Hepatocyte (in vitro differentiated cells): ENCODE measurements around the gene IFNA13. TPM values are rescaled to one million over a fixed set of nuclear protein-coding genes. Genes with fewer than 3 reads are reported as not detected.

Experiments
- DNase-seq: peaks from one replicate; pipeline ENCODE4 v3.0.0-alpha.2; 2016; ENCODE audit warnings: low spot score
- H2AFZ ChIP-seq: fragments of 200-600 bp; sonication (generic); 2 replicates; pipeline ENCODE4 v1.6.0; 2016; ENCODE audit warnings: antibody characterized with exemption, mild to moderate bottlenecking
- H3K27ac ChIP-seq: fragments of 200-600 bp; sonication (generic); 2 replicates; pipeline ENCODE4 v1.5.1; 2016; ENCODE audit warnings: mild to moderate bottlenecking
- H3K27me3 ChIP-seq: fragments of 200-600 bp; sonication (generic); 2 replicates; pipeline ENCODE4 v1.6.1; 2016
- H3K36me3 ChIP-seq: fragments of 200-600 bp; sonication (generic); replicated peaks from 2 replicates; pipeline ENCODE4 v1.5.1; 2016; ENCODE audit warnings: low read depth; ENCODE audit not compliant: insufficient read depth
- H3K4me1 ChIP-seq: fragments of 200-600 bp; sonication (generic); 2 replicates; pipeline ENCODE4 v1.5.1; 2016; ENCODE audit warnings: mild to moderate bottlenecking, moderate library complexity; ENCODE audit not compliant: insufficient read depth
- H3K4me2 ChIP-seq: fragments of 200-600 bp; sonication (generic); 2 replicates; pipeline ENCODE4 v1.6.0; 2016
- H3K4me3 ChIP-seq: fragments of 200-600 bp; sonication (generic); 2 replicates; pipeline ENCODE4 v1.5.1; 2016; ENCODE audit warnings: mild to moderate bottlenecking
- H3K79me2 ChIP-seq: fragments of 200-600 bp; sonication (generic); 2 replicates; pipeline ENCODE4 v1.6.0; 2017; ENCODE audit warnings: mild to moderate bottlenecking
- H3K9me2 ChIP-seq: fragments of 200-600 bp; sonication (generic); replicated peaks from 2 replicates; pipeline ENCODE4 v1.6.0; 2017; ENCODE audit warnings: mild to moderate bottlenecking; ENCODE audit not compliant: insufficient read depth
- H3K9me3 ChIP-seq: fragments of 200-600 bp; sonication (generic); 2 replicates; pipeline ENCODE4 v1.5.1; 2016; ENCODE audit warnings: low read depth, mild to moderate bottlenecking
- H4K20me1 ChIP-seq: fragments of 200-600 bp; sonication (generic); 2 replicates; pipeline ENCODE4 v1.6.0; 2016; ENCODE audit warnings: mild to moderate bottlenecking; ENCODE audit not compliant: insufficient read depth, poor library complexity, severe bottlenecking
- EZH2 ChIP-seq: fragments of 200-600 bp; sonication (generic); IDR thresholded peaks from 2 replicates; pipeline ENCODE4 v1.6.1; 2016; ENCODE audit warnings: antibody characterized with exemption, mild to moderate bottlenecking, borderline replicate concordance
- EZH2phosphoT487 ChIP-seq: fragments of 200-600 bp; sonication (generic); IDR thresholded peaks from one replicate; pipeline ENCODE4 v1.6.1; 2018; ENCODE audit warnings: antibody characterized with exemption, mild to moderate bottlenecking, low read depth, moderate library complexity; ENCODE audit not compliant: unreplicated experiment, severe bottlenecking
- whole genome bisulfite sequencing: methylation state at CpG from one replicate; pipeline ENCODE4 v1.1.6; 2016; ENCODE audit warnings: low lambda C conversion rate; ENCODE audit errors: missing lambda C conversion rate; 5-methylcytosine and 5-hydroxymethylcytosine counted together
- polyA plus RNA-seq: library from polyadenylated mRNA; unstranded; fragments of >200 nt; fragmentation: Nextera tagmentation; extraction: Ambion mirVana; gene quantifications from 2 replicates; pipeline ENCODE4 v1.2.1, GENCODE V29; 2016
- total RNA-seq: library from RNA; depleted of rRNA; stranded (reverse); fragments of >200 nt; gene quantifications from 2 replicates; pipeline ENCODE4 v1.2.3, GENCODE V29; 2014
- TF ChIP-seq, protein P1 (sequence below): fragments of 200-600 bp; sonication (generic); IDR thresholded peaks from 2 replicates; pipeline ENCODE4 v1.5.1; 2016; ENCODE audit warnings: antibody characterized with exemption, mild to moderate bottlenecking; ENCODE audit not compliant: poor library complexity

IFNA13 gene
- not detected in 2 replicates for total RNA-seq
- polyA plus RNA-seq: not detected in 2 replicates

DNA sequence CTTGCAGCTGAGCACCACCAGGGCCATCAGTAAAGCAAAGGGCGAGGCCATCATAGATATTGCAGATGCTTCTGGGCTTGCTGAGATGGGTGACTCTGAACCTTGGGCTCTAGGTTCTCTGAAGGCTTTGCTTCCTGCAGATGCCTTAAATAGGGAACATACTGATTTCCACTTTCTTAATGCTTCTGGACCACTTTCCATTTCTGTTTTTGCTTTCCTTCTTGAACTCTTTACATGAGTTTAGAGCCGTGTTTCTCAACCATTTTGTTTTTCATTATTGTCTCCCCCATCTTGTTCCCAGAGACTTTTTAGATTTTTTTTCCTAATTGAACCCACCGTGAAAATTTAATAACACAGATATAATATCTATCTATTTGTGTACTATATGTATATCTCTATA lies at the start of gene IFNA13:
TSS of gene IFNA13 (minus strand) at position 101 of the 400 bp plus-strand sequence. CDS start at position 54, 47 bp downstream.
- H3K4me3 ChIP-seq: no peak within 1 kb of the TSS
- H3K36me3 ChIP-seq: no peaks in the 10 kb centered on the region
- no peak for DNase-seq
- no peaks in the 10 kb centered on the region for H3K4me1 ChIP-seq
- WGBS: 93% methylated on average over 3 of the region's 3 CpGs
- no peaks in the 10 kb centered on the region for H3K9me2 ChIP-seq
- H4K20me1 ChIP-seq: no peaks in the 10 kb centered on the region
- H3K79me2 ChIP-seq: no peaks in the 10 kb centered on the region
- no peak within 1 kb of the TSS for H2AFZ ChIP-seq
- H3K9me3 ChIP-seq: no peaks in the 10 kb centered on the region
- H3K4me2 ChIP-seq: no peak within 1 kb of the TSS
- no peak for TF ChIP-seq EZH2
- TF ChIP-seq EZH2phosphoT487: no peak
- TF ChIP-seq, protein P1, sequence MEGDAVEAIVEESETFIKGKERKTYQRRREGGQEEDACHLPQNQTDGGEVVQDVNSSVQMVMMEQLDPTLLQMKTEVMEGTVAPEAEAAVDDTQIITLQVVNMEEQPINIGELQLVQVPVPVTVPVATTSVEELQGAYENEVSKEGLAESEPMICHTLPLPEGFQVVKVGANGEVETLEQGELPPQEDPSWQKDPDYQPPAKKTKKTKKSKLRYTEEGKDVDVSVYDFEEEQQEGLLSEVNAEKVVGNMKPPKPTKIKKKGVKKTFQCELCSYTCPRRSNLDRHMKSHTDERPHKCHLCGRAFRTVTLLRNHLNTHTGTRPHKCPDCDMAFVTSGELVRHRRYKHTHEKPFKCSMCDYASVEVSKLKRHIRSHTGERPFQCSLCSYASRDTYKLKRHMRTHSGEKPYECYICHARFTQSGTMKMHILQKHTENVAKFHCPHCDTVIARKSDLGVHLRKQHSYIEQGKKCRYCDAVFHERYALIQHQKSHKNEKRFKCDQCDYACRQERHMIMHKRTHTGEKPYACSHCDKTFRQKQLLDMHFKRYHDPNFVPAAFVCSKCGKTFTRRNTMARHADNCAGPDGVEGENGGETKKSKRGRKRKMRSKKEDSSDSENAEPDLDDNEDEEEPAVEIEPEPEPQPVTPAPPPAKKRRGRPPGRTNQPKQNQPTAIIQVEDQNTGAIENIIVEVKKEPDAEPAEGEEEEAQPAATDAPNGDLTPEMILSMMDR: no peak
- no peak within 1 kb of the TSS for H3K27ac ChIP-seq
- no peaks in the 10 kb centered on the region for H3K27me3 ChIP-seq

DNA sequence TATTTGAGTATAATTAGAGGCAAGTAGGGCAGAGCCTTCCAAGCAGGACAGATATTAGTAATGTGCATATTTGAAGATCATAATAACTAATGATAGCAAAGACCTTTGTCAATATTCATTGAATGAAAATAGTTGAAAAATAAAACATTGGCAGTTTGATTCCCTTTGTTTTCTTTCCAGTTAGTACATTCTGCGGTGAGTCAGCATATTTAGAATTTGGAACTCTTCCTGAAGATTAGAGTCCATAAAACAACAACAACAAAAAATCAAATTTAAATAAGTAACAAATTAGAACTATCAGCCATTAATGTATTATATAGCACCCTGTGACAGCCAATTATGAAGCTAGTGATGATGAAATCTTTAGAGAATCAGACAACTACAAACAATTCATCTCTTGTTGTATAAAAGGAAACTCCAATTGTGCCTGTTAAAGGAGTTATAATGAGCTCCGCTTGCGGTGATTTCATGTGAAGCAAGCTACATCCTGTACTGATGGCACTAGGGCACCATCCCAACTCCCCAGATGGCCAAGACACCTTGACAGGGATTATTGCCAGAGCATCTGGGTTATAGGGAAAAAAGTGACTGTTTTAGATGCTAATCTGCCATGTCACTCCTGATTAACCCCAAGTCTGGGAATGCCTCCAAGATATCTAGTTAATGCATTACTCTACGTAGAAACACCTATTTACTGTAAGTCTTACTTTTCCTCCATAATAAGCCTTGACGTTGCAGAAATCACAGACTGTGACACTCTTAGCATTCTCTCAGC lies 47.8 kb upstream of the IFNA13 start:
- Histone ChIP-seq H3K36me3 (no peaks in the 10 kb centered on the region), H3K4me2 (no peak overlapping the region), H3K27ac (no peak overlapping the region), H3K4me1 (no peaks in the 10 kb centered on the region), H3K79me2 (no peaks in the 10 kb centered on the region), H3K9me2 (no peaks in the 10 kb centered on the region), H3K9me3 (no peaks in the 10 kb centered on the region), H4K20me1 (no peaks in the 10 kb centered on the region), H2AFZ (no peak overlapping the region), H3K27me3 (no peaks in the 10 kb centered on the region), H3K4me3 (no peak overlapping the region)
- no peak for DNase-seq
- 82% methylated on average over 5 of the region's 5 CpGs for WGBS
- TF ChIP-seq EZH2: no peak
- TF ChIP-seq, protein P1: no peak
- TF ChIP-seq EZH2phosphoT487: no peak

DNA sequence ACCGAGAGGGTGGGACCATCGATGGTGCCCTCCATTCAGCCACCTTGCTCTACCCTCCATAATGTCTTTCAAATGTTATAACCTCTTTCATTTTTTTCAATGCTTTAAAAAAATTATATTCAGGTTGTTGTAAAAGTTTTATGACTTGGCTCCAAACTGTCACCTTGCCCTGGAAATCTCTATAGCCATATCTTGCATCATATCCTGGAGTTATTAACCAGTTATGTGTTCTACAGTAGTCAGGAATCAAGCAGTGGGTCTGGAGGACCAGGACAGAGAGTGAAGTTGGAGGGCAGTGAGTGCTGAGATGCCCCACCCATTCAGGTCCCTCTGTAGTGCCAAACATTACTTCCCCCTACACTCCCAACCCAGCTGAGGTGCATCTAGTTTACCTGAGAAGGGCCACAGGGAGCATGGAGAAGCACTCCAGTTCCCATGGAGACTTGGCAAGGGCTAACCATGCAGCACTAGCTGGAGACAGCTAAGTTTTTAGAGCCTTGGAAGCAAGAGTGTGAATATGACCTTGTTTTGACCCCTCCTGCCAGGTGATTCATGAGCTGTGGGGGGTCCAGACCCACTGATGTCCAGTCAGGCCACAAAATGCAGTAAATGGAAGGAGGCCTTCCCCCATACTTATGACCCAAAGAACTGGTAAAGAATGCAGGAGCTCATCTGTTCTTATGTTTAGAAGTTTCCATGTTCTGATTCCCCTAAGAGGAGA lies 46.5 kb upstream of the IFNA13 start:
- Histone ChIP-seq H3K9me3 (no peaks in the 10 kb centered on the region), H3K27me3 (peaks cover 4% of the 10 kb centered on the region), H3K4me1 (no peaks in the 10 kb centered on the region), H2AFZ (no peak overlapping the region), H3K27ac (no peak overlapping the region), H3K9me2 (no peaks in the 10 kb centered on the region), H3K4me2 (no peak overlapping the region), H3K36me3 (no peaks in the 10 kb centered on the region), H3K4me3 (no peak overlapping the region), H4K20me1 (no peaks in the 10 kb centered on the region), H3K79me2 (no peaks in the 10 kb centered on the region)
- WGBS: 98% methylated on average over 2 of the region's 2 CpGs
- DNase-seq: no peak
- TF ChIP-seq, protein P1: no peak
- TF ChIP-seq EZH2phosphoT487 (no peak), EZH2 (no peak)
